Subcutaneous adipose tissue (tissue), 4 donors: ENCODE measurements around the gene USP10. TPM values are rescaled to one million over a fixed set of nuclear protein-coding genes. Genes with fewer than 3 reads are reported as not detected.

Experiments used
- CTCF ChIP-seq: fragments of 450-650 bp; IDR thresholded peaks from one replicate; pipeline ENCODE4 v1.5.1; 2016; ENCODE audit warnings: low read depth, mild to moderate bottlenecking, control low read depth, antibody characterized with exemption, moderate library complexity
- total RNA-seq, 4 donors: library from RNA; depleted of rRNA; stranded (reverse); fragments of >200 nt; gene quantifications; one replicate each; pipeline ENCODE4 v1.1.0, GENCODE V29; 2016

Gene USP10
- total RNA-seq, 4 donors from 2014 or later = 29.7 to 85.1 (median 43.5) TPM

- no peak for TF ChIP-seq CTCF
These were observed 9.8 kb downstream of the USP10 start for GRCh38 chr16:84709609-84710008.

GRCh38 chr16:84710686-84711085 is 10.9 kb downstream of the USP10 start:
- no peak for TF ChIP-seq CTCF

- TF ChIP-seq CTCF = no peak
These were observed 12.4 kb downstream of the USP10 start for GRCh38 chr16:84712138-84712671.

GRCh38 chr16:84712801-84713775 is 13.3 kb downstream of the USP10 start:
- no peak for TF ChIP-seq CTCF

GRCh38 chr16:84714028-84714427 is 14.2 kb downstream of the USP10 start:
- TF ChIP-seq CTCF = no peak

GRCh38 chr16:84715424-84715823 is 15.6 kb downstream of the USP10 start:
- TF ChIP-seq CTCF = no peak

- no peak for TF ChIP-seq CTCF
These were observed 16.1 kb downstream of the USP10 start for GRCh38 chr16:84715854-84716253.
